Cardiac septum (tissue), 1 donor: ENCODE data around the gene PARP12. TPM values are rescaled to one million over a fixed set of nuclear protein-coding genes. Genes with fewer than 3 reads are reported as not detected.
A peak's percentile ranks its signal among the peaks of the same experiment; 100 is the strongest.
"Not testable (repeated sequence)": the region's sequence is repeated elsewhere in the genome, so short reads cannot be mapped to it uniquely, and the experiment has no call there.

ENCODE experiments used
- DNase-seq: peaks from one replicate; pipeline ENCODE4 v3.0.0-alpha.2; 2020; ENCODE audit warnings: low spot score
- intact Hi-C: fragments of 100-400 bp; cut with DNase I; formaldehyde crosslinking; loops from one replicate; pipeline ENCODE4 v1.14.0; 2022
- long read RNA-seq: library from polyadenylated mRNA; unstranded; transcript quantifications from one replicate; pipeline ENCODE4 v2.0.0, GENCODE V29; 2021
- total RNA-seq: library from RNA; stranded (reverse); fragmentation: NEBNext Ultra II Directional; extraction: Animal tissue kit (Norgen Biotek cat#: 25700); gene quantifications from one replicate; pipeline ENCODE4 v1.2.1, GENCODE V29; 2021
- donor health status: DM: no; HTN: no; CAD: no.

PARP12 gene
- 12.5 TPM for total RNA-seq
- long read RNA-seq, transcript PARP12-201 (12 exons, 3,796 nt): major isoform, 8 of 12 reads
- long read RNA-seq, partial matches to known transcripts: 2 of 12 reads
- long read RNA-seq, other reads (novel, unspliced or antisense): 1 of 12 reads

DNA sequence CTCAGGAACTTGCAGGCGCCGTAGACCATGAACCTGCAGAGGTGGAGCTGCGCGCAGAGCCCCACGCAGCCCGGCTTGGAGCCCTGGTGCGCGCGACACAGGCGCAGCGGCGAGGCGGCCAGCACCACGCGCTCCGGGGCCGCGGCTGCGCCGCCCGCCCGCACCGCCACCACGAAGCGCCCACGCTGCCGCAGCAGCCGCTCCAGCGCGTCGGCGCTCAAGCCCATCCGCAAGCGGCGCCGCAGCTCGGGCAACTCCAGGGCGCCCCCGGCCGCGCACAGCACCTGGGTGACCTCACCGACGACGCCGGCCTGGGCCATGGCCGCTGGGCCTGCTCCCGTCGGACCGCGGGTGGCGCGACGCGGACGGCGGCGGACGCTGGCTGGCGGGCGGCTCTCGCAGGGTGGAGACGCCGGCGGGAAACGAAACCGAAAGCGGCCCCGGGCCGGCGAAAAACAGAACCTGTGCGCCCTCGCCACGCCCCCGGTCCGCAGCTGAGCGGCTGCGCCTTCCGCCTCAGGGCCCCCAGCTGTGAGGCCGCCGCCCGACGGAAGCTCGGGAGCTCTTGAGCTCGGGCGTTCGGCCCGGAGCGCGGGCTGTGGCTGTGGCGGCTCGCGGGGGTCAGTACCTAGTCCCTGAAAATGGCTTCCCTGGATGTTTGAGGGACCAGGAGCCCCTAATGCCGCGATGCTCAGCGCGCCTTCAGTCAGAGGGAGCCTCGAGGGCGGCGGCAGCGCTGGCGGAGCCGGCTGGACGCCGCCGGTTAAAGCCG lies at the start of gene PARP12:
Gene PARP12 (minus strand): TSS at position 424 of the 772 bp plus-strand sequence. CDS start 104 bp downstream, at position 320.
- intact Hi-C loops: loop anchor here (10.0 kb wide), 1 partner anchor 262 kb away; no protein-coding TSS in a partner anchor

DNA sequence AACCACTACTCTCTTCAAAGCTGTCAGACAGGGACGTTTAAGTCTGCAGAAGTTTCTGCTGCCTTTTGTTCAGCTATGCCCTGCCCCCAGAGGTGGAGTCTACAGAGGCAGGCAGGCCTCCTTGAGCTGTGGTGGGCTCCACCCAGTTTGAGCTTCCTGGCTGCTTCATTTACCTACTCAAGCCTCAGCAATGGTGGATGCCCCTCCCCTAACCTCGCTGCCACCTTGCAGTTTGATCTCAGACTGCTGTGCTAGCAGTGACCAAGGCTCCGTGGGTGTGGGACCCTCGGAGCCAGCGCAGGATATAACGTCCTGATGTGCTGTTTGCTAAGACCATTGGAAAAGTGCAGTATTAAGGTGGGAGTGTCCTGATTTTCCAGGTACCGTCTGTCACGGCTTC lies 46.0 kb upstream of the PARP12 start:
- DNase-seq, intact Hi-C loops: not testable (repeated sequence)

More for the DNA sequence above, at the start of gene PARP12:
- peak; percentile 97 for DNase-seq

DNA sequence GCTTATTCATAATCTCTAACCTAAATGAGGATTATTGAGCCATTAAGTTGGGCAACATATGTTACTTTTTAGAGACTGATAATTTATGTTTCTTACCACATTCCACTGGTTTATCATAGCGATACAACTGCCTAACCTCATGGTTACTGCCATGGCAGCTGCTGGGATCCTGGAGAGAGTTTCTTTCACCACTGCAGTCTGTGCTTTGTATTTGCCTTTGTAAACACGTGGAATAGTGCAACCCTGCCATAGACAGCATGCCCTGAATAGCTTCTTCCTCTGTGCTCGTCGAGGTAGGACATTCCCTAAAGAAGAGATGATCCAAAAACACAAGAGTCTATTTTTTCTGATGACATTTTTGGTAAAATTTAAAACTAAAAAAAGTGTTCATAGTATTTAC lies 33.7 kb upstream of the PARP12 start:
- DNase-seq: no peak
- intact Hi-C loops: no loop called here

- DNase-seq: no peak
- intact Hi-C loops: no loop called here
These were observed 30.6 kb upstream of the PARP12 start for GRCh38 chr7:140093375-140093774.

DNA sequence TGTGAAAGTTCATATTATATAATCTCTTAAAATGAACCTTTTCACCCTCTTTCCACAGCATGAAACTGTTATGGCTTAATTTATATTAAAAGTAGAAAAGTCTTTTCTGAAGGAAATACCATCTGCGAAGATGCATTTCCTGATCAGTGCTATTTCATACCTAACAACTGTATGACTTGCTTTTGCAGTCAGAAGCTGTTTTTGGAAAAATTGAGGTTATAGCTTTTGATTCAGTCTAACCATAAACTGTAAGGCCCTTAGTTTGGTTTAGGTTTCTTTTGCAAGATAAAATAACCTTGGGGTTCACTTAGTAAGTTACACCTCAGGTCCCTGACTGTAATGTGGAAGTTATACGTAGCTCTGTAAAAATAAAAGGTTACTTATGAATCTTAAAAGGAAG lies 22.7 kb upstream of the PARP12 start:
- DNase-seq: no peak
- intact Hi-C loops: no loop called here

- no peak for DNase-seq
- intact Hi-C loops: no loop called here
These were observed 22.2 kb upstream of the PARP12 start for GRCh38 chr7:140084972-140085371.

GRCh38 chr7:140084142-140084655 lies 21.4 kb upstream of the PARP12 start:
- intact Hi-C loops: no loop called here
- DNase-seq: no peak

- intact Hi-C loops: no loop called here
These were observed 20.0 kb upstream of the PARP12 start for GRCh38 chr7:140082770-140083169.

DNA sequence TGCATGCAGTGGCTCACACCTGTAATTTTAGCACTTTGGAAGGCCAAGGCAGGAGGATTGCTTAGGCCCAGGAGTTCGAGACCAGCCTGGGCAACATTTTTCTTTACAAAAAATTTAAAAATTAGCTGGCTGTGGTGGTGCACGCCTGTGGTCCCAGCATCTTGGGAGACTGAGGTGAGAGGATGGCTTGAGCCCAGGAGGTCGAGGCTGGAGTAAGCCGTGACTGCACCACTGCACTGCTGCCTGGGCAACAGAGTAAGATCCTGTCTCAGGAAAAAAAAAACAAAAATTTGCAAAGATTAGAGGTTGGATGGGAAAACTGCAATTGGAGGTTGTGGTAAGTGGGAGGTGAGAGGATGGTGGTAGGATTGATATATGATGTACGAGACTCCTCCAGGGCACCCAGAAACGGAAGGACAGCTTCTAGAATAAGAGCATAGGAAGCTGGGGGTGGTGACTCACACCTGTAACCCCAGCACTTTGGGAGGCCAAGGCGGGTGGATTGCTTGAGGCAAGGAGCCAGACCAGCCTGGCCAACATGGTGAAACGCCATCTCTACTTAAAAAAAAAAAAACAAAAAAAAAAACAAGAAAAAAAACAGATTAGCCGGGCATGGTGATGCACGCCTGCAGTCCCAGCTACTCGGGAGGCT lies 19.1 kb upstream of the PARP12 start:
- intact Hi-C loops: no loop called here
- DNase-seq: no peak

More at GRCh38 chr7:140082770-140083169, 20.0 kb upstream of the PARP12 start:
- DNase-seq: no peak

DNA sequence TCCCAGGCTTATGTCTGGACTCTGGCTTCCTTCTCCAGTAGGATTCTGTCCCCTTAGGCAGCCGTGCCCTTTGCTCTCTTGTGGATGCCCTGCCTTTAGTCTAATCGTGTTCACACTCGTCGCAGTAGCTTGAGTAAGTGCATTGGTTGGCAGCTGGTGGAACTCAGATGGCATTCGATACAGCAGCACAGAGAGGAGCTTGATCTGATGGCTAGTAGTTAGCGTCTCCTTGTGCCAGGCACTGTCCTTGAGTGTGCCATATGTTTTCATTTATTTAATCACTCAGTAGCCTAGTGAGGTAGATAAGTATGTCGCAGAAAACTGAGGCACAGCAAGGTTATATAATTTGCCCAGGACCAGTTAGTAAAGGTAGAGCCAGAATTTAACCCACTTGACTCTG lies 18.2 kb upstream of the PARP12 start:
- intact Hi-C loops: no loop called here
- no peak for DNase-seq

GRCh38 chr7:140079121-140079536 lies 16.4 kb upstream of the PARP12 start:
- DNase-seq: no peak
- intact Hi-C loops: no loop called here

DNA sequence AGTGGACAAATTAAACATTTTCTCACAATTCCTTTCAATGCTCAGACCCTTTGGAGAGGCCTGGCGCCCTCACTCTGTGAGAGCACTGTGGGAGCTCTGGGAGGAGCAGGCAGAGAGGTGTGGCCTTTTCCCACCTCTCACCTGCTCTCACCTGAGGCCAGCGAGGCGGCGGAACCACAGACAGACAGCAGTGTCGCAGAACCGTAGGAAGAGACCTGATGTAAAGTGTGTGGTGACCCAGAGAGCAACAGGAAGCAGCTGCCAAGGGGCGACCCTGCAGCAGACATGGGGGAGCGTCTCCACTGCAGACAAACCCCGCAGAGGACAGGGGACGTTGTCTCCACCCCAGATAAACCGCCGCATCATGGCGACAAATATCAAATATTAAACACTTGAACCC lies 15.6 kb upstream of the PARP12 start:
- DNase-seq: no peak
- intact Hi-C loops: no loop called here

- no peak for DNase-seq
- intact Hi-C loops: no loop called here
These were observed 12.0 kb upstream of the PARP12 start for GRCh38 chr7:140074780-140075179.

DNA sequence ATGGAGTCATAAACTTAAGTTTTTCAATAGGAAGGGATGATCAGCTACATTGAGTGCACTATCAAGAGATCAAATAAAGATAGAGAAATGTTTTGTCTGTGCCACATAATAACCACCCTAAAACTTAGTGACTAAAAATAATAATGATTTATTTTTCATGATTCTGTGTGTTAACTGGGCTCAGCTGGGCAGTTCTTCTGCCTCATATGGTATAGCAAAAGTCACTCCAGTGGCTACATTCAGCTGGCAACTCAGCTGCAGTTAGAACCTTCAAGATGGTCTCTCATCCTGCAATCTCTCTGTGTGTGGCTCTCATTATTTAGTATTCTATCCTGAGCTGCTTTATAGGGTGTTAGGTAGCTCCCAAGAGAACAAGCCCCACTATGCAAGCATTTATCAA lies 7.8 kb upstream of the PARP12 start:
- intact Hi-C loops: no loop called here
- DNase-seq: no peak

DNA sequence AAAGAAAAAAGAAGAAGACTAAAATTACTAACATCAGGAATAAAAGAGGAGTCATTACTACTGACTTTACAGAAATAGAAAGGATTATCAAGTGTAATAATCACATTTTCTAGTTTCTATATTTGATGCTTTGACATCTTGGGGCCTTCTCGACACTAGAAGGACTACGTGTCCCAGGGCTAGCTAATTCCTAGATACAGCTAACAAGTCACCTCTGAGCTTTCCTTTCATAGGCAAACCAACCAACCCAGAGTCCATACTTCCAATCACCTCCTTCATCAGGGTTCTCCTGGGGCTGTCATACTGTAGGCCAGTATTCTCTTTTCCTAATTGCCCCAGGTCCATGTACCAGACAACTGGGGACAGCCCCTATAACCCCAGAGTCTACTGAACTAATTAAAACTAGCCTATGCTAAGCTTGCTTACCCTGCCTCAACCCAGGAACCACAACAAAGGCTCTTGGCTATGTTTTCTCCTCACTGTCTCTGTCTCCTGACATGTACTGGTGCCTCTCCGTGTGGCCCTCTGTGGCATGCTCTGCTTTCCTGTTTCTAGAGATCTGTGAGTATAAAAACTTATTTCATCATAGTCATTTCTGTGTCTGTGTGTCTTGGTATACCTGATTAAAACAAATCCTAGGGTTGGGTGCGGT lies 6.7 kb upstream of the PARP12 start:
- no peak for DNase-seq
- intact Hi-C loops: loop anchor here (10.0 kb wide), 1 partner anchor 255 kb away; no protein-coding TSS in a partner anchor

GRCh38 chr7:140068033-140068432 lies 5.3 kb upstream of the PARP12 start:
- intact Hi-C loops: loop anchor here (10.0 kb wide), 1 partner anchor 257 kb away; no protein-coding TSS in a partner anchor
- no peak for DNase-seq

GRCh38 chr7:140067052-140067451 lies 4.3 kb upstream of the PARP12 start:
- intact Hi-C loops: loop anchor here (10.0 kb wide), 1 partner anchor 258 kb away; no protein-coding TSS in a partner anchor
- no peak for DNase-seq

DNA sequence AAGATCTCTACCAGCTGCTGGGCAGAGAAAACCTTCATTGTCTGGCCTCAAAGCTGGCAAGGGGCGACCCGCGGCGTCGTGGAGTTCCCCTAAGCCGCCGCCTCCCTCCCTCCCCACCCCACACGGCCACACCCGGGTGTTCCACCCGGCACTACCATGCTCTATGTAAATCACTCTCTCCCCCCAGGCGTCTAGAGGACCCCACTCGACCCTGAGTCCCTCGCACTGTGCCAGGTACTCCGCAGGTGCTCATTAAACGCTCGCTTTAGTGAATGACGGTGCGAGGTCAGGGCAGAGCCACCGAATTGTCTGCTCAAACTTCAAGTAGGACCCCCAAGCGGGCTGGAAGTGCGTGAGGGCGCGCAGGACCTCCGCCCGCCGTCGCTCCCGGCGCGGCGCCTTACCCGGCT lies 628 bp downstream of the PARP12 start:
- no peak for DNase-seq
- intact Hi-C loops: loop anchor here (10.0 kb wide), 1 partner anchor 263 kb away; no protein-coding TSS in a partner anchor

DNA sequence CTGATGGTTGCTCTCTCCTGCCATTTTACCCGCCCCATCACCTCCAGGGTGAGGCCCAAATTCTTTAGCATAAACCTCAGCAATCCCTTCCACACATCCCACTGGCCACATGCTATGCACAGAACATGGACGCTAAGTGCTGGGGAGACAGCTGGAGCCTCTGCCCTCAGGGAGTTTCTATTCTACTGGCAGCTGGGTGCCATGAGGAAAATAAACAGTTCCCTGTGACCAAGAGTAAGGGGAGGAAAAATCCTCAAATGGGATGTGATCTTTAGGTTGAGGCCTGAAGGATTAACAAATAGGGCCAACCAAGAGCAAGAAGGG lies 1.2 kb downstream of the PARP12 start:
- intact Hi-C loops: loop anchor here (10.0 kb wide), 1 partner anchor 263 kb away; no protein-coding TSS in a partner anchor
- DNase-seq: no peak
